Measurements from ENCODE around the gene TDRD9. TPM values are rescaled to one million over a fixed set of nuclear protein-coding genes. Genes with fewer than 3 reads are reported as not detected.
"Not testable (repeated sequence)": the region's sequence is repeated elsewhere in the genome, so short reads cannot be mapped to it uniquely, and the experiment has no call there.

Gene TDRD9
- total and polyA plus RNA-seq, 2 donors from 2014 or later, result 1.6 to 6.6 TPM

DNA sequence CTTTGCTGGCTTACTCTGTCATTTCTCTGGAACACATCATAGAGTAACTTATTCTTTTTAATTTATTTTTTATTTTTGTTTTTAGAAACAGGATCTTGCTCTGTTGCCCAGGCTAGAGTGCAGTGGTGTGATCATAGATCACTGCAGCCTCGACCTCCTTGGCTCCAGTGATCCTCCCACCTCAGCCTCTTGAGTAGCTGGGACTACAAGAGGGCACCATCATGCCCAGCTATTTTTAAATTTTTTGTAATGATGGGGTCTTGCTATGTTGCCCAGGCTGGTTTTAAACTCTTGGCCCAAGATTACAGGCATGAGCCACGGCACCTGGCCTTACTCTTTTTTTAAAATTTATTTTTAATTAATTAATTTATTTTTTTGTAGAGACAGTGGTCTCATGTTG, 46.3 kb downstream of the TDRD9 start:
- H3K9ac ChIP-seq (ENCODE audit: low read length in 3 of 3), result no peak overlapping the region
- DNase-seq, result no peak
- H3K9me3 ChIP-seq (ENCODE audit: control insufficient read depth in 2 of 3, insufficient read depth in 1 of 3, low read length in 3 of 3), result no peaks in the 10 kb centered on the region
- intact Hi-C loops (cut with DNase I), result no loop called here
- H3K36me3 ChIP-seq (ENCODE audit: control insufficient read depth in 2 of 3, insufficient read depth in 3 of 3, low read length in 3 of 3), result no peaks in the 10 kb centered on the region
- H3K4me1 ChIP-seq (ENCODE audit: control insufficient read depth in 2 of 3, insufficient read depth in 2 of 3, low read depth in 1 of 3, low read length in 3 of 3), result no peaks in the 10 kb centered on the region
- H3K27me3 ChIP-seq (ENCODE audit: control insufficient read depth, insufficient read depth, low read length), result no peaks in the 10 kb centered on the region
- H3K27ac ChIP-seq (ENCODE audit: low read depth in 2 of 2, low read length in 2 of 2), result no peak overlapping the region
- no peak overlapping the region for H3K4me3 ChIP-seq (ENCODE audit: low read length in 3 of 3)
- FAIRE-seq, result no peak
- TF ChIP-seq, protein P1, sequence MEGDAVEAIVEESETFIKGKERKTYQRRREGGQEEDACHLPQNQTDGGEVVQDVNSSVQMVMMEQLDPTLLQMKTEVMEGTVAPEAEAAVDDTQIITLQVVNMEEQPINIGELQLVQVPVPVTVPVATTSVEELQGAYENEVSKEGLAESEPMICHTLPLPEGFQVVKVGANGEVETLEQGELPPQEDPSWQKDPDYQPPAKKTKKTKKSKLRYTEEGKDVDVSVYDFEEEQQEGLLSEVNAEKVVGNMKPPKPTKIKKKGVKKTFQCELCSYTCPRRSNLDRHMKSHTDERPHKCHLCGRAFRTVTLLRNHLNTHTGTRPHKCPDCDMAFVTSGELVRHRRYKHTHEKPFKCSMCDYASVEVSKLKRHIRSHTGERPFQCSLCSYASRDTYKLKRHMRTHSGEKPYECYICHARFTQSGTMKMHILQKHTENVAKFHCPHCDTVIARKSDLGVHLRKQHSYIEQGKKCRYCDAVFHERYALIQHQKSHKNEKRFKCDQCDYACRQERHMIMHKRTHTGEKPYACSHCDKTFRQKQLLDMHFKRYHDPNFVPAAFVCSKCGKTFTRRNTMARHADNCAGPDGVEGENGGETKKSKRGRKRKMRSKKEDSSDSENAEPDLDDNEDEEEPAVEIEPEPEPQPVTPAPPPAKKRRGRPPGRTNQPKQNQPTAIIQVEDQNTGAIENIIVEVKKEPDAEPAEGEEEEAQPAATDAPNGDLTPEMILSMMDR (IDR thresholded peaks at IDR 0.05; ENCODE audit: borderline replicate concordance, extremely low read depth, insufficient read depth), result no peak

DNA sequence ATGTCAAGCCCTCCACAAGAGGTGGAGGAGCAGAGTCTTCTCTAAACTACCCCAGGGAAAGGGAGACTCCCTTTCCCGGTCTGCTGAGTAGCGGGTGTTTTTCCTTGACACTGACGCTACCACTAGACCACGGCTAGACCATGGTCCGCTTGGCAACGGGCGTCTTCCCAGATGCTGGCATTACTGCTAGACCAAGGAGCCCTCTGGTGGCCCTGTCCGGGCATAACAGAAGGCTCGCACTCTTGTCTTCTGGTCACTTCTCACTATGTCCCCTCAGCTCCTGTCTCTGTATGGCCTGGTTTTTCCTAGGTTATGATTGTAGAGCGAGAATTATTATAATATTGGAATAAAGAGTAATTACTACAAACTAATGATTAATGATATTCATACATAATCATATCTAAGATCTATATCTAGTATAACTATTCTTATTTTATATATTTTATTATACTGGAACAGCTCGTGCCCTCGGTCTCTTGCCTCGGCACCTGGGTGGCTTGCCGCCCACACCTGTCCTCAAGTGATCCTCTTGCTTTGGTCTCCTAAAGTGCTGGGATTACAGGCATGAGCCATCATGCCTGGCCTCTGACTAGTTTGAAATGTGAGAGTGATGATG, 52.5 kb downstream of the TDRD9 start:
- DNase-seq, result peak in 4 of 5 donors; percentile 21 to 79 (median 34)
- H3K9ac ChIP-seq (ENCODE audit: low read length in 3 of 3); H3K27ac ChIP-seq (ENCODE audit: low read depth in 2 of 2, low read length in 2 of 2); H3K36me3 ChIP-seq (ENCODE audit: control insufficient read depth in 2 of 3, insufficient read depth in 3 of 3, low read length in 3 of 3); H3K9me3 ChIP-seq (ENCODE audit: control insufficient read depth in 2 of 3, insufficient read depth in 1 of 3, low read length in 3 of 3); H3K4me1 ChIP-seq (ENCODE audit: control insufficient read depth in 2 of 3, insufficient read depth in 2 of 3, low read depth in 1 of 3, low read length in 3 of 3); intact Hi-C loops (cut with DNase I); H3K27me3 ChIP-seq (ENCODE audit: control insufficient read depth, insufficient read depth, low read length); H3K4me3 ChIP-seq (ENCODE audit: low read length in 3 of 3): not testable (repeated sequence)
- peak; percentile 61 for FAIRE-seq
- TF ChIP-seq, protein P1 (IDR thresholded peaks at IDR 0.05; ENCODE audit: borderline replicate concordance, extremely low read depth, insufficient read depth), result peak; percentile 32

- Histone ChIP-seq H3K27ac (ENCODE audit: low read depth in 2 of 2, low read length in 2 of 2) (no peak overlapping the region), H3K9ac (ENCODE audit: low read length in 3 of 3) (no peak overlapping the region), H3K4me1 (ENCODE audit: control insufficient read depth in 2 of 3, insufficient read depth in 2 of 3, low read depth in 1 of 3, low read length in 3 of 3) (no peaks in the 10 kb centered on the region), H3K36me3 (ENCODE audit: control insufficient read depth in 2 of 3, insufficient read depth in 3 of 3, low read length in 3 of 3) (no peaks in the 10 kb centered on the region), H3K9me3 (ENCODE audit: control insufficient read depth in 2 of 3, insufficient read depth in 1 of 3, low read length in 3 of 3) (peaks cover 0 to 6% (median 0%) of the 10 kb centered on the region in 3 donors), H3K4me3 (ENCODE audit: low read length in 3 of 3) (no peak overlapping the region), H3K27me3 (ENCODE audit: control insufficient read depth, insufficient read depth, low read length) (no peaks in the 10 kb centered on the region)
- FAIRE-seq (no peak), DNase-seq (no peak)
- intact Hi-C loops (cut with DNase I), result no loop called here
- TF ChIP-seq, protein P1 (IDR thresholded peaks at IDR 0.05; ENCODE audit: borderline replicate concordance, extremely low read depth, insufficient read depth), result no peak
Observed at GRCh38 chr14:103984196-103984595, 55.9 kb downstream of the TDRD9 start.

GRCh38 chr14:103989034-103989433, 60.8 kb downstream of the TDRD9 start:
- no peak for FAIRE-seq
- H3K27ac ChIP-seq (ENCODE audit: low read depth in 2 of 2, low read length in 2 of 2), result no peak overlapping the region
- no peaks in the 10 kb centered on the region for H3K4me1 ChIP-seq (ENCODE audit: control insufficient read depth in 2 of 3, insufficient read depth in 2 of 3, low read depth in 1 of 3, low read length in 3 of 3)
- H3K27me3 ChIP-seq (ENCODE audit: control insufficient read depth, insufficient read depth, low read length), result no peaks in the 10 kb centered on the region
- no peak overlapping the region for H3K4me3 ChIP-seq (ENCODE audit: low read length in 3 of 3)
- intact Hi-C loops (cut with DNase I), result no loop called here
- DNase-seq, result no peak
- H3K9me3 ChIP-seq (ENCODE audit: control insufficient read depth in 2 of 3, insufficient read depth in 1 of 3, low read length in 3 of 3), result peaks cover 0 to 10% (median 0%) of the 10 kb centered on the region in 3 donors
- no peaks in the 10 kb centered on the region for H3K36me3 ChIP-seq (ENCODE audit: control insufficient read depth in 2 of 3, insufficient read depth in 3 of 3, low read length in 3 of 3)
- TF ChIP-seq, protein P1 (IDR thresholded peaks at IDR 0.05; ENCODE audit: borderline replicate concordance, extremely low read depth, insufficient read depth), result no peak
- no peak overlapping the region for H3K9ac ChIP-seq (ENCODE audit: low read length in 3 of 3)
